Gastrocnemius medialis (tissue), 4 donors: ENCODE data around the gene ERAL1.

Source experiments
- CTCF ChIP-seq, 5 experiments: fragments of 450-650 bp in 3 of 5; fragments of 200-600 bp in 2 of 5; sonication (generic) in 2 of 5; IDR thresholded peaks in 4 of 5; conservative IDR thresholded peaks in 1 of 5; 1 replicate in 4 of 5; 2 replicates in 1 of 5; pipeline ENCODE4 v1.5.1; 2016 to 2019; ENCODE audit warnings: antibody characterized with exemption in 5 of 5, mild to moderate bottlenecking in 3 of 5, moderate library complexity in 3 of 5
- POLR2A ChIP-seq, 2 donors: fragments of 450-650 bp; IDR thresholded peaks; one replicate each; pipeline ENCODE4 v1.6.1; 2017; ENCODE audit warnings: antibody characterized with exemption in 2 of 2, mild to moderate bottlenecking in 2 of 2, moderate library complexity in 2 of 2

GRCh38 chr17:28874750-28875149 lies 19.9 kb downstream of the ERAL1 start:
- TF ChIP-seq CTCF (IDR thresholded peaks at IDR 0.05 in 4 of 5, conservative IDR thresholded peaks at IDR 0.05 in 1 of 5) (no peak), POLR2A (IDR thresholded peaks at IDR 0.05) (no peak)
